Activated gamma-delta T cell treated with anti-CD3 and anti-CD28 coated beads, Interleukin-2, amount 50 U/mL, for 16 hours (primary cell): ENCODE measurements around the gene EDIL3.

Experiments
- DNase-seq: peaks from one replicate; pipeline ENCODE4 v3.0.0-alpha.2; 2020; ENCODE audit warnings: low read depth

Gene EDIL3, protein sequence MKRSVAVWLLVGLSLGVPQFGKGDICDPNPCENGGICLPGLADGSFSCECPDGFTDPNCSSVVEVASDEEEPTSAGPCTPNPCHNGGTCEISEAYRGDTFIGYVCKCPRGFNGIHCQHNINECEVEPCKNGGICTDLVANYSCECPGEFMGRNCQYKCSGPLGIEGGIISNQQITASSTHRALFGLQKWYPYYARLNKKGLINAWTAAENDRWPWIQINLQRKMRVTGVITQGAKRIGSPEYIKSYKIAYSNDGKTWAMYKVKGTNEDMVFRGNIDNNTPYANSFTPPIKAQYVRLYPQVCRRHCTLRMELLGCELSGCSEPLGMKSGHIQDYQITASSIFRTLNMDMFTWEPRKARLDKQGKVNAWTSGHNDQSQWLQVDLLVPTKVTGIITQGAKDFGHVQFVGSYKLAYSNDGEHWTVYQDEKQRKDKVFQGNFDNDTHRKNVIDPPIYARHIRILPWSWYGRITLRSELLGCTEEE

DNA sequence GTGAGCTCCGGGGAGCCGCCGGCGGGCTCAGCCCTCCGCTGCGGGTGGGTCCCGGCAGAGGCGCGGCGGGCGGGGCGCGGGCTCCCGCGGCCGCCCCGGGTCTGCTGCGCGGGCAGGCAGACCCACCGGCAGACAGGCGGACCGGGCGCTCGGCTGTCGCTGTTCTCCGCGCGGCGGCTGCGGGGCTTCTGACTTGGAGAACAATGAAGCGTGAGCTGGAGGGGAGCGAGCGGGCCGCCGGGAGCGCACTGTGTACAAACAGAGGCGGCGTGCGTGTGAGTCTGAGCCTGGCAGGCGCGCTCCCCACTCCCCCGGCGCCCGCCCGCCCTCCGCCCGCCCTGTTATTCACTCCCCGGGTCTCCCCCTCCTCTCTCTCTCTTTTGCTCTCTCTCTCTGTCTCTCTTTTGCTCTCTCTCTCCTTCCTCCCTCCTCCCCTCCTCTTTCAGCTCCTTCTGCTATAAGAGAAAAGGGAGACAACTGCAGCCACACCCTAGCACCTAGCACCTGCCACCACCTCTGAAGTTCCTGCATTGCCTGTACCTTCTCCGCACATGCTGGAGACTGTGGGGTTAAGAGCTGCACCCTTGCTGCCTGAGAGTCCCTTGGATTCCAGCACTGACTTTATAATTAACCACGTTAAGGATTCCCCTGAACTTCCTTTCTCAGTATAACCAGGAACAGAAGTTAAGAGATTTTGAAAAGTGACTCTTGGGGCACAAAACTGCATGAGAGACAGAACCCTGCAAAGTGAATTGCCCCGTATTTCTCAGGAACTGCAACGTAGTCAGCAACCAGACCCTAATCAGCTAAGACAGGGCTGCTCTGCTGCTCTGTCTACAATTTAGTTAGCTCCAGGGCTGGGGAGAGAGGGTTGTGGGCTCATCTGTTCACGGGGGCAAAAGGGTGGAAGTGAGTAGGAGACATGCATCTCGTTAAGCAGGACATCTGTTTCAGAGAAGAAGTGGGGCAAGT, at the start of gene EDIL3:
Gene EDIL3, minus strand, starts transcription at position 277 of the 972 bp plus-strand sequence. CDS start 506 bp downstream, outside the sequence.
- no peak for DNase-seq

DNA sequence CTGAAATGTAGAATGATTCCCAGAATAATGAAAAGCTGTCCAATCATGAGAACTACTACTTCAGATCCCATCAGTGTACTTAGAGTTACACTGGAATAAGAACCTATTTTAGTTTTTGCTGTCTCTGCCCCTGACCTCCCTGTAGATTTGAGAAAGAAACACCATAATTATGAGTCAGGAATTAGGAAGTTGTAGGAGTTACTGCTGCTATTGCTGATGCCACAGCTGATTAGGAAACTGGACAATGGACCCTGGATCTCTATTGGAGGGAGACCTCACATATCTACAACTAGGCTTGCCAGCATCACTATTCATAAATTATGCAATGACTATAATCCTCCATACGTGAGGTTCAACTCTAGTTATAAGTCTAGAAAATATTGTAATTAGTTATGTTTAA, 48.8 kb upstream of the EDIL3 start:
- DNase-seq: no peak

DNA sequence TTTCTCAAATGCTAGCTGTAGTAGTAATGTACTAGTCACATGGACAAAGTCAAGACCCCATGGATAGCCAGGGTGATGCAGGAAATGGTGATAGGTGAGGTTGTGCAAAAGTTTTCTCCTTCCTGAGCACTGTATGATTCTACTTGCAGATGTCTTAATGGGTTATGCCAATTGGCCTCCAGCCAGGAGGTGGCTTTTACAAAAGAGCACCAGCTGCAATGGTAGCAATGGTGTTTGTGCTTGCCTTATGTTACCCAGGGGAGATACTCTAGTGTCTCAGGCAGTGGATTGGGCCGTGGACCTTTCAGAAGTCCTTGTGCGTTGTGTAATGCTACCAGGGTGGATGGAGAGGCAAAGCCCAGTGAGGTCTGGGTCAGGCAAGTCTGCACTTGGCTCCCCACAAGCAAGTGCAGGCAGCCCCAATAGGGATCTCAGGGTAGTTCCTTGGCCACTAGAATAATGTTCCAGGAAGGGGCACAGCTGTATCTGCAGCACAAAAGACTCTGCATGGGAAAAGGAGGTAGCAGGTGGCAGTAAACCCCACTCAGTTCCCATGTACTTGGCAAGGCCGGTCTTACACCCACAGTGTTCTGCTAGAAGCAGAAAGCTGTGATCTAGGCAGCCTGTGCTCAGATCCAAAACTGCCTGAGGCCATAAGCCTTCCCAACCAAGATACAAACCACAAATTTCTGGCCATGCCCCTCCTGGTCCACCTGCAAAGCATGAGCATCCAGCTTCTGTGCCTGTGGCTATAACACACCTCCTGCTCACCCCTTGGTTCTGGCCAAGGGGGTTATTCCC, 46.4 kb upstream of the EDIL3 start:
- no peak for DNase-seq

DNA sequence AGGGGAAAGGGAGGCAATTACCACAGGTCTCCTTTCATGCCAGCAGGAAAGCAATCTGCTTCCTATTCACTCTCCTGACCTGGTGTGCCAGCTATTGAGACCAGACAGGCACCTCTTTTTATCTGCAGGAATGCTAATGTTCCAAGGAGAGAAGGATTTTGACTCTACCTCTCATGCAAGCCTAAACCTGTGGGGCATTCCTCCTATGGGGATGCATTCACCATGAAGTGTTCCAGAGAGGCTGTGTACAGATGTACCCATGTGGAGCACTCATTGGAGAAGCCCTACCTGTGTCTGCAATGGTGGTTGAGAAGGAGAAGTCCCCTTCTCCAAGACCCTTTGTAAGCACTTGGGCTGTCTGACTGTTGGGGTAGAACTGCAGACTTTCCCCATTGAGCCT, 45.4 kb upstream of the EDIL3 start:
- DNase-seq: no peak

DNA sequence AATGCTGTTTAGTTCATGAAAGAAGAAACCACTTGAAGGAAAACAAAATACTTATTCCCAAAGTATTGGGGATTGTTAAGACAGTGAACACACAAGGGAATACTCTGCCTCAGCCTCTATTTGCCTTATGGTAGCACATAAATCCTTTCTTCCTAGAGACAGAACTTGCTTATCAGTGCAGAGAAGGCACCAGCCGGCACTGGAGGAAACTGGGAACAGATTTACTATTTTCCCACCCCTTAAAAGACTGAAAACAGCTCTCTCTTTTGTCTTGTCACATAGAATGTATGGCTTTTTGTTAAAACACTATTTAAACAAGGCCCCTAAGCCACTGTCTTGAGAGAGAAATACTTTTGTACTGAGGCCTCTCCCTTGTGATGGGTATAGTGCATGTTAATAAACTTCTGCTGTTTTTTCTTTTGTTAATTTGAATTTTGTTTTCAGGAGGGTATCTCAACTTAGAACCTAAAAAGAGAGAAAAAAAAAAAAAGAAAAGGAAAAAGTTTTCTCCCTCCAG, 40.7 kb upstream of the EDIL3 start:
- no peak for DNase-seq

DNA sequence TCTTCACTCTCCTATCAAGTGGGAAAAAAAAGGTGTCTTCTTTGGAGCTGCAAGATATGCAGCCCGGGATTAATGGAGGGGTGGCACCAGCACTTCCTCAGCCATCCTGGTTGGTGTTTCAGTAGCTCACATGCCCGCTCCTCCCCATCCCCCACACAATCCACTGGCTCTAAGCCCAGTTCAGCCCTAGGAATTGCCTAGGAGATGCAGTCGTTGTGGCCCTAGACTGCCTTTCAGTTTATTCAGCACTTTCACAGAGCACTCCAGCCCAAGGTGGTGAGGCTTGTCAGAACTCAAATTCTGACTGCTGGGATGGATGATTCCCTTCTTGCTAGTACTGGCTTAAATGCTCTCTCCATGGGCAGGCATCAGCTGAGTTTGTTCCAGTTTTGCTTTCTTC, 35.1 kb upstream of the EDIL3 start:
- no peak for DNase-seq

DNA sequence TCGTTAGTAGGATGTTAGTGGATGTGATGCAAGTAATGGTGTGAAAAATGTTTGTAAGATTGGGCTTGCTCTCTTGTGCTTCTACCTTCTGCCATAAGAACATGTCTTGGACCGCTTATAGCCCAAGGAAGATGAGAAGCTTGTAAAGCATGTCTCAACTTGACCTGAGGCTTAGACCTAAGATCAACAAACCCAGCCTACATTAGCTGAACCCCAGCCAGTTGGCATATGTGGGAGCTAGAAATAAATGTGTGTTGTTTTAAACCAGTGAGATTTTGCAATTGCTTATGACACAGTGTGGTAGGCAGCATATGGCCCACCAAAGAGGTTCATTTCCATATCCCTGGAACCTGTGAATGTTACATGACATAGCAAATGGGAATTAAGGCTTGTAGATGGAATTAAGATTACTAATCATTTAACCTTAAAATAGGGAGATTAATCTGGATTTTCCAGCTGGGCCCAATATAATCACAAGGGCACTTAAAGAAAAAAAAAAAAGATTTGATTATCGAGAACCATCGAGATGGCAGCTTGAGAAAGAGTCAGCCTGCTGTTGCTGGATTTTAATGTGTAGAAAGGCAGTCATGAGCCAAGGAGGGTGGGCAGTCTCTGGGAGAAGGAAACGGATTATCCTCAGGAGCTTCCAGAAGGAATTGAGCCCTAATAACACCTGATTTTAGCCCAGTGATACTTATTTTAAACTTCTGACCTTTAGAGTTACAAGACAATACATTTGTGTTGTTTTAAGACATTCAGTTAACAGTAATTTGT, 27.3 kb upstream of the EDIL3 start:
- DNase-seq: no peak

DNA sequence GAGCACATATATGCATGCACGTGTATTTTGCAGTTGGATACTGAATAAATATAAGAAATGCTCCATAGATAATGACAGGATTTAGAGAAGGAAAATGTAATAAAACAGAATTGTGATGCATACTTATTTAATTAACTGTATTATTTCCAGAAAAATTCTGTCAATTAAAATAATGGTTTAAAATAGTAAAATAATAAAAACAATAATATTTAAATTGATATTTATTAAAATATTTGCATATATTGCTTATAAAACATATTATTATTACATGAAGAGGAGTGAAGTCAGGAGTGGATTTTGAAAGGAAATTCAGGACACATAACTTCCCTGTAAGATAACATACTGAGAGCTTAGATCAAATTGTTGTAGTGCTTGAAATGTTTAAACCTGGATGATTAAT, 21.4 kb upstream of the EDIL3 start:
- no peak for DNase-seq

DNA sequence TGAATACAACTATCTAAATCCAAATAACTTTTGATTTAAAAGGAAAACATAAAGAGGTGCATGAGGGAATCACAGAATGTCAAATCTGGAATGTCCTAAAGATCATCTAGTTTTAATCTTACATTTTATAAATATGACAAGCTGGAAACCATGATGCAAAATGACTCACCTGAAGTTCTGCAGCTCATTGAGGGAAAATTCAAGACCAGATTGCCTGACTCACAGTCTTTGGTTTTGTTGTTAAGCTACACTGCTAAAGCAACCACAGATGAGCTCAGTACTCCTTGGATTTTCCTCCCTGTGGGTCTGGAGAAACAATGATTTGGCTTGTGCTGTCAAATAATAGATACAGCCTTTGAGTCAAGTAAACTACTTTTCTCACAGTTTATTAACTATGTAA, 19.1 kb upstream of the EDIL3 start:
- no peak for DNase-seq

DNA sequence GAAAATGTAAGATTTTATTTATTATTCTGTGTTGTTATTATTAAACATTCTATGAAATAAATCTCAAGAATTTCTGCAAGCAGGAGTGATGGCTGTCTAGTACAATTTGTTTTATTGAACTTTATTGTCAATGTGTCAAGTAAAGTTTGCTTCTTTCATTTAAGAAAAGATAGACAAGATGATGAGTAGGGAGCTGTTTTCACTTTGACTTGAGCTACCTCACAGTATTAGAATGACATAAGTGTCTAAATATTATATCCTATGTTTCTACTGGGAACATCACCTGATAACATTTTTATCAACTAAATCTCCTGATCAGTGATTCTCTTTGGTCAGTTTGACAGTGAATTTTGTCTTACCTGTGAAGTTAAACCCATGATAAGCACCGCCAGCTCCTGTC, 12.7 kb upstream of the EDIL3 start:
- no peak for DNase-seq

DNA sequence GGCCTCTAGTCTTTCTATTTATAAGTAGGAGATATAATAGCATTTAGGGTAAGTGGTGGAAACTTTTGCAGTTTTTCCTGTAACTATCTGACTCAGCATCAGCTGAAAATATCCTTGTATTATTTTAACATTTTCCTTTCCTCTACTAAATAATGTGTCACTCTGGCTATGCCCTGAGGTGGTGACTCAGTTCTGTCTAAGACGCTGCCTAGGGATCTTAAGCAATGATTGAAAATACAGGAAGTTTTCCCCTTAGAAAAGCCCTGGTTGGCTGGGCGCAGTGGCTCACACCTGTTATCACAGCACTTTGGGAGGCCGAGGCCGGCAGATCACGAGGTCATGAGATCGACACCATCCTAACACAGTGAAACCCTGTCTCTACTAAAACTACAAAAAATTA, 9.3 kb upstream of the EDIL3 start:
- DNase-seq: no peak

DNA sequence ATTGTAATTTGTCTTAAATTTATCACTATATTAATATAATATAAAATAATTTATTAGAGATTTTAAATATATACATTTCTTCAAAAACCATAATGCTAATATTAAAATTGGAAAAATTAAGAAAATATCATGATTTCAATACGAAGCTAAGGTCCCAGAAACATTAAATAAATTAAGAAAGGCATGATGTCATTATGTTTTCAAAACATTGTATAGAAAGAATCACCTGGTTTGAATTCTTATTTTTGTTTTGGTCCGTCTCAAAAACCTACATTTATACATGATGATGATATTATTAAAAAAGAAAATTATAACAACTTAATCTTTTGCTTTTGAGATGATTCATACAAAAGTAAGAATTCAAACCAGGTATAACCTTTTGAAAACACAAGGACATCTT, 8.2 kb upstream of the EDIL3 start:
- DNase-seq: no peak

DNA sequence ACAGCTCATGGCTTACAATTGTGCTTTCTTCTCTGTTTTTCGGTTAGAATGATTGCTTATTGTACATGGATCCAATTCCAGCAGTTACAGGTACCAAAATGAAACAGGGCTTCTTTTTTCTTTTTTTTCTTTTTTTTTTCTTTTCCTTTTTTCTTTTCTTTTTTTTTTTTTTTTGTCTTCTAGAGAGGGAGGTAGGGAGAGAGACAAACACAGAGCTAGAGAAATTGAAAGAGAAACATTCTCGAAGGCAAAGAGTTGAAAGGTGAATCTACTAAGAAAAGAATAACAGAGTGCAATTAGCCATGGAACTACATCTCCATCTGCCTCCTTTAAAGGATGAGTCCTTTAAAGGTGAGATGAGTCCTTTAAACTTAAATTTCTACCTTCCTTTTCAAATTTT, 1.0 kb upstream of the EDIL3 start:
- DNase-seq: no peak

DNA sequence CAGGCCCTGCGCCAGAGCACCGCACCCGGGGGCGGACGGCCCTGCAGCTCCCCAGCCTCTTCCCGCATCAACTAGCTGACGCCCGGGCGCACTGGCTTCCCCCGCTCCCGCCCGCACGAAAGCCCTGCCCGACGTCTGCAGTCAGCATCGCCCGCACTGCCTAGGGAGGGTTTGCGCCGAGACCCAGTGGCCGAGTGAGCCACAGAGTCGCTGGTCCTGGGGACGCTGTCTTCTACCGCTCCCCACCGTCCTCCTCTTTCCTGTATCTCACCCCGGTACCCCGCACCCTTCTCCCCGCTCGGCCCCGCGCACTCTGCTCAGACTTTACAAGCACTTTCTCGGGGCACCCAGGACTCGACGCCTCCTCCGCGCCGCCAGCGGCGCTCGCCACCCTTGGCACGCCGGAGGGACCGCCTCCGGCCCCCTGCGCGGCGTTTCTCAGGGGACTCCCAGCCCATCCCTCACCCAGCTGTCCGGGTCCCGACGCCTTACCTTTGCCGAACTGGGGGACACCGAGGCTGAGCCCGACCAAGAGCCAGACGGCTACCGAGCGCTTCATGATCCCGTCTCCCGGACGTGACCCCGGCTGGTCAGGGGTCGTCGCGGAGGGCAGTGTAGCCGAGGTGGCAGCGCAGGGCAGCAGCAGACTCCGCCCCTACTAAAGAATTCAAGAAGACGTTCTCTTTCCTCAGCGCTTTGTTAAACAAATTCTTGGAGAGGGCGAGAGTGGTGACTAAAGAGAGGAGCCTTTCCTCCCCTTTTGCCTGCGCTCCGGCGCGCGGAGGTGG, 670 bp downstream of the EDIL3 start:
- no peak for DNase-seq

DNA sequence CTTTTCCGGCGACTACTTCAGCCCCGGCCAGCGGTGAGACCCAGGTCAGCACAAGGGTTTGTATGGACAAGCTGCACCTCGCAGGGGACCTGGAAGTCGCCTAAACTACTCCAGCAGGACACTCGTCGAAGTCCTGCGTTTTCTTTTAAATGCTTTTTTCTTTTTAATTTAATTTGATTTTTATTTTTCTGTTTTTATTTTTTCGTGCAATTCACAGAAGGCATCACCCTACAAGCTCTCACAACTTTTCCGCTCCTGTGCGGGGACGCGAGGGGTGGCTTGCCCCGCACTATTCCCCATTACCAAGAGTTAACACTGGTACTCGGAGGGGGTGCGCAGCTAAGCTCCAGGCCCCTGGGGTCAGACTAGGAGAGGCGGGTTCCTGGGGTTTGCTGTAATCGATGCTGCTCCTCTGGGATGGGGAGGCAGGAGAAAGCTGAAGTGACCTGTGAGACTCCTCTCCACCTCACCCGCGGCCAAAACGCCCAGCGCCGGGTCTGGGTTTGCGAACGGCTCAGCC, 1.3 kb downstream of the EDIL3 start:
- no peak for DNase-seq

DNA sequence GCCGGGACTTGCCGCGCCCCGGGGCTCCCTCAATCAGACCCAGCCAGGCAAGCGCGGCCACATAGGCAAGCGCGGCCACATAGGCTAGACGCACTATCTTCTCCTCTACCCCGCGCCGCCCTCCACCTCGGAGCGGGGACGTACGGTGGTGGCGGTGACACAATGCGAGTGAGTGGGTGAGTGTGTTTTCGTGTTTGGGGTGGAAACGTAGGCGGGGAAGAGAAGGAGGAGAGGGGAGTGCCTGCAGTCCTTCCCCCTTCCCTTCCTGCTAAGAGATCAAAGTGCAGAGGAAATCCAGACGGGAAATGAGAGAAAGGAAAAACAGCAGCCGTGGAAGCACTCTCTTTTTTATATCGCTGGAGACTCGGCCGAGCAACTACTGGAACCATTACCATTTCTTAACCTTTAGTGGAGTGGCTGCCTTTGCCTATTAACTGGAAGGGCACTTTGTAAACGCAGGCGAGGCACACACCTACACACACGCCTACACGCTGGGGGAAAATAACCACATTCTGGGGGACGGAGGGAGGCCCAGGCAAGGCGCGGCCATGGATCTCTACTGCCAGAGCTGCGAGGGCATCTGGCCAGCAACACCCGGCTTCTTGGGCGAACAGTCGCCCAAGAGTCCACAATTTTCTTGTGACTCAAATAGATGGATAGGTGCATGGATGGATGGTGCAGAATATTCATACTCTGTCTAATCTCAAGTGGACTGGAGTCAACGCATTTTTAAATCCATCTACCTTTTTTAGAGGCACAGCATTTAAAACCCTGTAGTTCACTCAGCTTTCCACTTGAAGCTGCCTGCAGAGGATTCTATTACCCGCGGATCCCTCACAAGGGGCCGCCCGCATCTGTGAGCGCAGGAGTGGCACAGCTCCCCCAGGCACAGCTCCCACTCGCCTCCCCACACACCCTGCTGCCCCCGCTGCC, 2.1 kb downstream of the EDIL3 start:
- no peak for DNase-seq

DNA sequence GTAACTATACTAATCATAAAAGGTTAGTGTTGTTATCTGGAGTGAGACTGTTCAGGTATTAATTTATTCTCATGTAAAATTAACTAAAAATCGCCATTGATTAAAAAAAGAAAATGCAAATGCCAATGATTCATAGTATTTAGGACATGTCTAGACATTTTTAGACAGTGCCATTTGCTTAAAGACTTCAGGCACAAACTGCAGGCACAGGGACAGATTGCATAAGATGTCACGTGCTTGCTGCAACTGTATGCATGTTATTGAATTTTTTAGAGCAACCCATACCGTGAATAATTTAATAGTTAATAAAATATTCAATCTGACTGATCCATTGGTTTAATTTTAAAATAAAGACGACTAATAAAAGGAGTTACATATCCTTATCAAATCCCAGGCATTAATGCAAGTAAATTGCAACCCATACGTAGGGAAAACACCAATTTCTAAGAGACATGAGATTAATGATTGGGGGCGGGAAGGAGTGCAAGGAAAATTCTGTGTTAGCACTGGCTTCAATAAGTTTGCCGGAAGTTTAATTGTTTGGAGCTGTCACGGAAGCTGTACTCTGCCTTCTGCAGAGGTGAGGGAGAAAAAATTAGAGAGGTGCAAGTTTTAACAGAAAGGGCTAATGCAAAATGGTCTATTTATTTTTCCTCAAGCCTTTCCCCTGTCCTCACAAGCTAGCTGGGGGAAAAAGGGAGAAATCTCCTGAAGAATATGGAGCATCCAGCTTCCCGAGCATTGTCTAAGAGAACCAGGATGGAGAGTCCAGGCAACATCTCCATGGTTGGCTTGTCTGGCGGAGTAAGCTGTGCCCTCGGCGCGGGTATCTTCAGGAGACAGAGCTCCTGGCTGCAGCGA, 2.9 kb downstream of the EDIL3 start:
- no peak for DNase-seq

DNA sequence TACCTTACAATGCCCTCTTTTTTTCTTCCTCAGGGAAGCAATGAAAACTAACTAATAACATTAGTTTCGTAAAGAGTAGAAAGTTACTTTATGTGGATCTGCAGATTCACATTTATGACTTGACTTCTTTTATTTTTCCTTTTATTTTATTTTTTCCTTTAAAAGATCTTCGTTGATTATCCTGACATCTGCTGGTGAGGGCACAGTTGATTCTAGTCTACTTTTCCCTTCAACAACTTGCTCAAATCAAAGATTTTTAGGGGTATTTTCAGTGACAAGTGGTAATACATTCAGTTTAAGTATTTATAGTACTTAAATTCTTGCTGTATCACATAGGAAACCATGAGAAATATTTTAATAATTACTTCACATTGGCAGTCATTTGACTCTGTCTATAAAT, 4.9 kb downstream of the EDIL3 start:
- DNase-seq: no peak
